Colonic mucosa (tissue), 4 donors: ENCODE data around the gene ECT2. TPM values are rescaled to one million over a fixed set of nuclear protein-coding genes. Genes with fewer than 3 reads are reported as not detected.
A peak's percentile ranks its signal among the peaks of the same experiment; 100 is the strongest.
"Not testable (repeated sequence)": the region's sequence is repeated elsewhere in the genome, so short reads cannot be mapped to it uniquely, and the experiment has no call there.

Experiments used
- DNase-seq: peaks from one replicate; pipeline ENCODE4 v3.0.0-alpha.2; 2020
- H3K27ac ChIP-seq: fragments of 200-600 bp; one replicate; pipeline ENCODE4 v1.8.0; 2021
- H3K27me3 ChIP-seq: fragments of 200-600 bp; one replicate; pipeline ENCODE4 v1.8.0; 2021
- H3K36me3 ChIP-seq: fragments of 200-600 bp; one replicate; pipeline ENCODE4 v1.8.0; 2021
- H3K4me1 ChIP-seq: fragments of 200-600 bp; one replicate; pipeline ENCODE4 v1.8.0; 2021; ENCODE audit warnings: mild to moderate bottlenecking
- H3K4me3 ChIP-seq: fragments of 200-600 bp; one replicate; pipeline ENCODE4 v1.8.0; 2021
- H3K9ac ChIP-seq, 2 donors: one replicate each; pipeline ENCODE4 v1.7.0; 2013; ENCODE audit warnings: control low read depth in 2 of 2, low read depth in 2 of 2, low read length in 2 of 2
- H3K9me3 ChIP-seq: fragments of 200-600 bp; one replicate; pipeline ENCODE4 v1.8.0; 2021
- CTCF ChIP-seq: fragments of 200-600 bp; IDR thresholded peaks from one replicate; pipeline ENCODE4 v1.8.0; 2022; ENCODE audit warnings: antibody characterized with exemption, mild to moderate bottlenecking
- intact Hi-C: fragments of 100-400 bp; cut with DNase I; formaldehyde crosslinking; loops from one replicate; pipeline ENCODE4 v1.14.1; 2022
- total RNA-seq, 2 donors: library from RNA; stranded (reverse); fragmentation: NEBNext Ultra II Directional in 1 of 2; extraction: Animal tissue kit (Norgen Biotek cat#: 25700) in 1 of 2; gene quantifications; one replicate each; pipeline ENCODE4 v1.2.1, GENCODE V29; 2021
- donor health status: healthy.
- donor health status: DM: no; HTN: no; CAD: no.
- donor health status: DM: no; HTN: no; CAD: no.

Gene ECT2
- total RNA-seq, 2 donors from 2014 or later = 36.3 to 58.1 TPM

GRCh38 chr3:172856795-172857742 is 106.5 kb downstream of the ECT2 start:
- no peak for DNase-seq
- Histone ChIP-seq H3K36me3 (no peaks in the 10 kb centered on the region), H3K27me3 (no peaks in the 10 kb centered on the region), H3K27ac (no peak overlapping the region), H3K9ac (no peak overlapping the region), H3K4me3 (no peak overlapping the region), H3K4me1 (no peaks in the 10 kb centered on the region), H3K9me3 (no peaks in the 10 kb centered on the region)
- no peak for TF ChIP-seq CTCF
- intact Hi-C loops = no loop called here

GRCh38 chr3:172859041-172859440 is 108.5 kb downstream of the ECT2 start:
- Histone ChIP-seq H3K4me3 (no peak overlapping the region), H3K27ac (no peak overlapping the region), H3K4me1 (no peaks in the 10 kb centered on the region), H3K27me3 (no peaks in the 10 kb centered on the region), H3K9ac (no peak overlapping the region), H3K36me3 (no peaks in the 10 kb centered on the region), H3K9me3 (no peaks in the 10 kb centered on the region)
- TF ChIP-seq CTCF = no peak
- intact Hi-C loops = no loop called here
- no peak for DNase-seq

GRCh38 chr3:172866726-172867350 is 116.3 kb downstream of the ECT2 start:
- H3K9me3 ChIP-seq, H3K27ac ChIP-seq, H3K9ac ChIP-seq, H3K36me3 ChIP-seq, intact Hi-C loops, H3K4me1 ChIP-seq, H3K27me3 ChIP-seq, DNase-seq, H3K4me3 ChIP-seq: not testable (repeated sequence)

GRCh38 chr3:172868582-172869200 is 118.2 kb downstream of the ECT2 start:
- Histone ChIP-seq H3K27ac (no peak overlapping the region), H3K4me3 (no peak overlapping the region), H3K36me3 (no peaks in the 10 kb centered on the region), H3K9ac (no peak overlapping the region), H3K27me3 (no peaks in the 10 kb centered on the region), H3K4me1 (no peaks in the 10 kb centered on the region), H3K9me3 (no peaks in the 10 kb centered on the region)
- no peak for DNase-seq
- intact Hi-C loops = no loop called here
- TF ChIP-seq CTCF = no peak

- peak overlapping the region; percentile 15 for H3K27ac ChIP-seq
- no peaks in the 10 kb centered on the region for H3K27me3 ChIP-seq
- H3K9ac ChIP-seq = no peak overlapping the region
- H3K9me3 ChIP-seq = no peaks in the 10 kb centered on the region
- H3K4me3 ChIP-seq = no peak overlapping the region
- intact Hi-C loops = no loop called here
- H3K36me3 ChIP-seq = no peaks in the 10 kb centered on the region
- peak; percentile 60 for DNase-seq
- no peaks in the 10 kb centered on the region for H3K4me1 ChIP-seq
- TF ChIP-seq CTCF = no peak
Observed at GRCh38 chr3:172869368-172869771, 118.8 kb downstream of the ECT2 start.
